ENCODE measurements around the gene MYOM1.

DNA sequence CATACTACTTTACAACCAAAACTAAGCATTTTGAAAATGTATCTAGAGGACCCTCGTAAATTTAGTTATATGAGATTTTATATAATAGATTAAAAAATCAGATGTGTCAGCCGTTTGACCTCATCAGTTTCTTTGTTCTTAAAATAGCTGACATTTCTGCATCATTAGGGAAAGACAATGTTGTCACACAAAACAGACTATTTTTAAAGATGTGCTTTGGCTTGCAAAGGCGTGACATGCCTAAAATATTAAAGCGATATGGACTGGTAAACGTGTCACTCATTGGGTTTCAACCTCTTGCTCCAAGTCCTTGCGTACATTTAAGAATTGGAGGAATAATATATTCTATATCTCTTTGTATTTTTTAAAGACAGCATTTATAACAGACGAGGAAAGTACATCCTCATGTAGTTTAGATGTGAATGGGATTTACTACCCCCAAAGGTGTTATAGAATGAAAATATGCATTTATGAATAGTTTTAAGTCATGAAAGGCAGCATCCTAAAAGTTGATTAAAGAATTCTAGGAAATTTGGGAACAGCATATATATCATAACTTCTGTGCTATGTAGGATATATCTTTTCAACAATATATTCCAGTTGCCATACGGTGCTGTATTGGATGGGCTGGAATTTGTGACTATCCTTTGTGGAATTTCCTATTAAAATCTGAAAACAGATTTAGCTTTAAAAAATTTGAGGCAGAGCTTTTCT lies 31.6 kb upstream of the MYOM1 start:
- TF ChIP-seq EZH2 (IDR thresholded peaks at IDR 0.05) (no peak), POLR2AphosphoS5 (IDR thresholded peaks at IDR 0.05; ENCODE audit: borderline replicate concordance, low read depth, low read length) (no peak; the same call in 1 of the 2 replicates), FOXP2 (optimal IDR thresholded peaks at IDR 0.05; ENCODE audit: control extremely low read depth, extremely low read length, insufficient read depth) (no peak)

All from SK-N-MC (cell line).